Vagina (tissue), 2 donors: ENCODE measurements around the gene TLE3.

ENCODE experiments used
- CTCF ChIP-seq, 3 experiments: fragments of 450-650 bp in 2 of 3; fragments of 200-600 bp in 1 of 3; sonication (generic) in 1 of 3; IDR thresholded peaks; one replicate each; pipeline ENCODE4 v1.5.1; 2017 to 2019; ENCODE audit warnings: antibody characterized with exemption in 3 of 3, mild to moderate bottlenecking in 2 of 3, moderate library complexity in 2 of 3
- POLR2A ChIP-seq, 2 donors: fragments of 450-650 bp; IDR thresholded peaks; one replicate each; pipeline ENCODE4 v1.6.1; 2017; ENCODE audit warnings: antibody characterized with exemption in 2 of 2, mild to moderate bottlenecking in 2 of 2, moderate library complexity in 2 of 2
- POLR2AphosphoS5 ChIP-seq, 2 donors: sonication (generic); formaldehyde crosslinking; IDR thresholded peaks; one replicate each; pipeline ENCODE4 v1.9.0; 2017; ENCODE audit warnings: antibody characterized with exemption in 2 of 2, mild to moderate bottlenecking in 2 of 2, low read depth in 1 of 2; ENCODE audit not compliant: insufficient read depth in 1 of 2

DNA sequence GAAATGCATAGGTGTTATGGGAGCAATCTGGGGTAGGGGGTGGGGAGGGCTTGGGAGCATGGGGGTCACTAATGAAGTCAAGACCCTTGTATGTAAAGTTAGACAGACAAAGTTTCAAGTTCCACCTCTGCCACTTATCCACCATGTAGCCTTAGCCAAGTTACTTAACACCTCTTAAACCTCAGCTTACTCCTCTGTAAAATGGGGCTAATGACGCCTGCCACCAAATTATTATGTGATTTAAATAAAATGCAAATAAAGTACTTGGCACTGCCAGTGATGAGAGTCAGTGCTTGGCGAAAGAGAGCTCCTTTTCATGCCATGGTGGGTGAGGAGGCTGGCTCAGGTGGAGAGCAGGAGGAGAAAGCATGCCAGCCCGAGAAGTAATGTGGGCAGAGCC is 18.6 kb upstream of the TLE3 start:
- TF ChIP-seq CTCF (IDR thresholded peaks at IDR 0.05) (no peak), POLR2AphosphoS5 (IDR thresholded peaks at IDR 0.05; ENCODE audit: insufficient read depth in 1 of 2, low read depth in 1 of 2) (no peak), POLR2A (IDR thresholded peaks at IDR 0.05) (no peak)
